ENCODE measurements around the gene ADCY5.
A peak's percentile ranks its signal among the peaks of the same experiment; 100 is the strongest.

The ADCY5 gene

DNA sequence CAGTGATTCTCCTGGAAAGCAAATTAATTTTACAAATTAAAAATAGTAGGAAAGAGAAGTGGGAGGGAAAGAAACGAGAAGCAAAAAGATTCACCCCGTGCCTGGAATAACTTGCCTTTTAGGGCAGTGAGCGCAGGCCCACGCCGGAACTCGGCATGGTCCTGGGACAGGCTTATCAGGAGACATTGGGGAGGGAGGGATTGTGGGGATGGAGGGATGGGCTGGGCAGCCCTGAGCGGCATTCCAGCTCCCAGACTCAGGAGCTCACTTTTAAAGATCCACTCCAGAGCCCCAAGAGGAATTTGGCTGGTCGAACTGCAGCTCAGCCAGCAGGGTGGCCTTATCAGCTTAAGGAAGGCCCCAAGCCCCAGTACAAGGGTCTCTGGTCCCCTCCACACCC lies 117.9 kb downstream of the ADCY5 start:
- Mint-ChIP-seq H3K36me3 (ENCODE audit: low read depth) (no peaks in the 10 kb centered on the region), H3K27ac (no peak overlapping the region), H3K4me3 (no peak overlapping the region), H3K4me1 (peaks cover 27% of the 10 kb centered on the region), H3K9me3 (no peaks in the 10 kb centered on the region), H3K27me3 (ENCODE audit: low read depth, poor library complexity) (peaks cover 27% of the 10 kb centered on the region)
- TF ChIP-seq, protein P1, sequence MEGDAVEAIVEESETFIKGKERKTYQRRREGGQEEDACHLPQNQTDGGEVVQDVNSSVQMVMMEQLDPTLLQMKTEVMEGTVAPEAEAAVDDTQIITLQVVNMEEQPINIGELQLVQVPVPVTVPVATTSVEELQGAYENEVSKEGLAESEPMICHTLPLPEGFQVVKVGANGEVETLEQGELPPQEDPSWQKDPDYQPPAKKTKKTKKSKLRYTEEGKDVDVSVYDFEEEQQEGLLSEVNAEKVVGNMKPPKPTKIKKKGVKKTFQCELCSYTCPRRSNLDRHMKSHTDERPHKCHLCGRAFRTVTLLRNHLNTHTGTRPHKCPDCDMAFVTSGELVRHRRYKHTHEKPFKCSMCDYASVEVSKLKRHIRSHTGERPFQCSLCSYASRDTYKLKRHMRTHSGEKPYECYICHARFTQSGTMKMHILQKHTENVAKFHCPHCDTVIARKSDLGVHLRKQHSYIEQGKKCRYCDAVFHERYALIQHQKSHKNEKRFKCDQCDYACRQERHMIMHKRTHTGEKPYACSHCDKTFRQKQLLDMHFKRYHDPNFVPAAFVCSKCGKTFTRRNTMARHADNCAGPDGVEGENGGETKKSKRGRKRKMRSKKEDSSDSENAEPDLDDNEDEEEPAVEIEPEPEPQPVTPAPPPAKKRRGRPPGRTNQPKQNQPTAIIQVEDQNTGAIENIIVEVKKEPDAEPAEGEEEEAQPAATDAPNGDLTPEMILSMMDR (IDR thresholded peaks at IDR 0.05) = no peak
- DNase-seq = no peak

DNA sequence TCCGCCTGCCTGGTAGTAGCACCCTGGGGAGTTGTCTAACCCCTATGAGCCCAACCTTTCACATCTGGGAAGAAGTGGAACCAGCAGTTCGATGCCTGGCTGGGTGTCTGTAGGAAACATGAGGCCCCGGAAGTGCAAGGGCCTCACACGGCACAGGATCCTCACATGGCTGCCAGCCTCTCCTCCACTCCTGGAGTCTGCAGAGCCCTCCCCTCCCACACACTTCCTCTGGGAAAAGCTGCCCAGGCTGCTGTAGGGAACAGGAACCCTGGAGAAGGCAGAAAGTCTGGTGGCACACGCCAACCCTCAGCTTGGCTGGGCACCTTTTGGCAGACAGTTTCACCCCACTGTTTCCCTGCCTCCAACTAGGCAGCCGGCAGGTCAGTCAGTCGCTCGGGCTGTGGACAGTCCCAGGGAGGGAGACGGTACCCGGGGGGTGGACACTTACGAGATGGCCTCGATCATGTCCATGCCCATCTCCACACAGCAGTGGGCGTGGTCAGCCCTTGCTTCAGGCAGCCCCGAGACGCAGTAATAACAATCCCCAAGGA lies 118.4 kb downstream of the ADCY5 start:
- no peak overlapping the region for H3K4me3 Mint-ChIP-seq
- no peak for DNase-seq
- H3K27me3 Mint-ChIP-seq (ENCODE audit: low read depth, poor library complexity) = peaks cover 30% of the 10 kb centered on the region
- H3K9me3 Mint-ChIP-seq = no peaks in the 10 kb centered on the region
- no peaks in the 10 kb centered on the region for H3K36me3 Mint-ChIP-seq (ENCODE audit: low read depth)
- no peak overlapping the region for H3K27ac Mint-ChIP-seq
- TF ChIP-seq, protein P1 (IDR thresholded peaks at IDR 0.05) = no peak
- H3K4me1 Mint-ChIP-seq = peaks cover 27% of the 10 kb centered on the region

DNA sequence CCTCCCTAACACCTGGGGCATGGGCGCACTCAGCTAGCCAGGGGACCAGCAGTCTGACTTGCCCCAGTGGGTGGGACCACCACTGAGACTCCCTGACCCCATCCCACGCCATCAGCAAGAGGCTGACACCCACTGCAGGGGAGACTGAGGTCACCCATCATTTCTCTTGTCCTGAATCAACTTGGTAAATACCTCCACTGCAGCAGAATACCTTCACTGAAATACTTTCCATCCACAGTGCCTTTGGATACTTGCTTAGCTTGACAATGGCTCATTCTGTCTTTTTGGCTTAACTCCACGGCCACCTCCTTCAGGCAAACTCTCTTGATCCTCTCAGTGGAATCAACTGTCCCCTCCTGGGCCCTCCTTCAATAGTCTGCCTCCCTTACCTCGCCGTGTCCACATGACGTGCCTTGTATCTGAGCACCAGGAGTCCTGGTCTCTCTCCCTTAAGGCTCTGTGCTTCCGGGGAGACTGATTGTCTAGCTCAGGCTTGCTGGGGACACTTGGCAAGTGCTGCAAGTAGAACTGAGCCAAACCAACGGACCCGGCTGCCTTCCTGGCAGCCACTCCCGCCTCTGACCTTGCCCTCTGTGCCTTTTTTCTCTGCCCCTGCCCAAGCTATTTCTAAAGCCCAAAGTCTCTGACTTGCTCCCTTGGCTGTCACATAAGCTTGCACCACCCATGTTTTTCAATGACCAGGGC lies 119.1 kb downstream of the ADCY5 start:
- H3K4me1 Mint-ChIP-seq = peaks cover 21% of the 10 kb centered on the region
- H3K9me3 Mint-ChIP-seq = no peaks in the 10 kb centered on the region
- H3K36me3 Mint-ChIP-seq (ENCODE audit: low read depth) = no peaks in the 10 kb centered on the region
- no peak overlapping the region for H3K27ac Mint-ChIP-seq
- H3K27me3 Mint-ChIP-seq (ENCODE audit: low read depth, poor library complexity) = peaks cover 30% of the 10 kb centered on the region
- no peak for DNase-seq
- TF ChIP-seq, protein P1 (IDR thresholded peaks at IDR 0.05) = no peak
- no peak overlapping the region for H3K4me3 Mint-ChIP-seq

DNA sequence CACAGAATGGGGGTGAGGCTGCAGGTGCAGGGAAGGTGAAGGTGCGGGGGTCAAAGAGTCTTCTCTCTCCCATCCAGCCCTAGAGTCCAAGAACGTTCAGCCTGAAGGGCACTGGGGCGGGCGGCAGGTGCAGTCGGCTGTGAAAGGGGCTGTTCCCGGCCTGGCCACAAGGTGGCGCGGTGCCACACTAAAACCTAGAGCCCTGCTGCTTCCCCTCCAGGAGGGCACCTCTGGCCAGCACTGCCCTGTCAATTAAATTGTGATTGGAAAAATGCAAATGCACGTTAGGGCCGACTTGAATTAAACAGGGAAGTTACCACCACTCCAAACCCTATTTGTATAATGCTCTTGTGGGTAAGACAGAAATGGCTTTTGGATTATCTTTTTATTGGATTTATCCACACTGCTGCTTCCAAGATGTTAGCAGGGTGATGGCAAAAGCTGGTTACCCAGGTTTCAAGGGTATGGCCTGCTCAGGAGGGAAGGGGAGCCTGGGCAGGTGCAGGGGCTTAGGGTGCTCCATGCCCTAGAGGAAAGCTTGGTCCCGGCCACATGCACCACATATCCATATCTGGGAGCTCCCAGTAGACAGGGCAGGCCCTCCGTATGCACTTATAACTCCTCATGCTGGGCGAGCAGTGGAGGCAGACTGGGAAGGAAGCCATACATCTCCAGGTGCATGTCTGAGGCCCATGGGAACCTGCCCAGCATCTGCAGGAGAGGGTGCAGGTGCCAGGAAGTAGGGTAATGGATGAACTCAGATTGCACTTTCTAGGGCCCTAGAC lies 119.8 kb downstream of the ADCY5 start:
- H3K27me3 Mint-ChIP-seq (ENCODE audit: low read depth, poor library complexity) = peaks cover 32% of the 10 kb centered on the region
- no peak overlapping the region for H3K27ac Mint-ChIP-seq
- TF ChIP-seq, protein P1 (IDR thresholded peaks at IDR 0.05) = peak; percentile 92
- peaks cover 20% of the 10 kb centered on the region for H3K4me1 Mint-ChIP-seq
- DNase-seq = peak; percentile 90
- no peak overlapping the region for H3K4me3 Mint-ChIP-seq
- no peaks in the 10 kb centered on the region for H3K36me3 Mint-ChIP-seq (ENCODE audit: low read depth)
- no peaks in the 10 kb centered on the region for H3K9me3 Mint-ChIP-seq

- Mint-ChIP-seq H3K4me3 (no peak overlapping the region), H3K27me3 (ENCODE audit: low read depth, poor library complexity) (peaks cover 33% of the 10 kb centered on the region), H3K27ac (no peak overlapping the region), H3K4me1 (peaks cover 18% of the 10 kb centered on the region), H3K36me3 (ENCODE audit: low read depth) (no peaks in the 10 kb centered on the region), H3K9me3 (no peaks in the 10 kb centered on the region)
- TF ChIP-seq, protein P1 (IDR thresholded peaks at IDR 0.05) = no peak
- no peak for DNase-seq
Observed at GRCh38 chr3:123327956-123328850, 120.7 kb downstream of the ADCY5 start.
